Measurements from ENCODE around the gene PAIP2.

Gene PAIP2

DNA sequence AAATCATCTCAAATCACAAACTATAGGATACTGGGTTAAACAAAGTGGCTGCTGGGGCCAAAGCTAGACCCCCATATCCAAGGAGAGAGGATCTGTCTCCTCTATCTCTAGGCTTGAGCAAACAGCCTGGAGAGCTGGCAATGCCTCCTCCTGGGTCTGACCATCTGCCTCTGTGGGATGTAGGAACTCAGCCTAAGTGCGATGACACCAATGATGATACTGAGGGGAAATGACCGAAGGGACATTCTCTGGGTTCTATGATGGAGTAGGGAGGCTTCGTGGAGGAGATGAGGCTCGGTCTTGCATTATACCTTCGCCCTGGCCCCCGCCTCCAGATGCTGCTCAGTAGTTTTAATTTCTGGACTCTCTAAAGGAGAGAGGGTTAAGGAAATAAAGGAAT lies 71.5 kb downstream of the PAIP2 start:
- no peak overlapping the region for H3K4me3 ChIP-seq (ENCODE audit: control insufficient read depth in 1 of 7, extremely low read depth in 1 of 7, insufficient read depth in 4 of 7, low read depth in 2 of 7, low read length in 6 of 7)
- H3K9me3 ChIP-seq (ENCODE audit: control extremely low read depth in 1 of 5, control insufficient read depth in 4 of 5, insufficient read depth in 2 of 5, low read depth in 1 of 5, low read length in 4 of 5) = no peaks in the 10 kb centered on the region
- no peak for DNase-seq
- 100% methylated on average over 1 of the region's 6 CpGs for WGBS (ENCODE audit: insufficient coverage)
- peaks cover 0 to 10% (median 5%) of the 10 kb centered on the region in 4 experiments for H3K36me3 ChIP-seq (ENCODE audit: control insufficient read depth in 4 of 4, insufficient read depth in 4 of 4, low read length in 3 of 4)
- POLR2A ChIA-PET = no interaction called here
- no peaks in the 10 kb centered on the region for H3K27me3 ChIP-seq (replicated peaks in 2 of 5; ENCODE audit: control insufficient read depth in 4 of 5, insufficient read depth in 5 of 5, low read length in 4 of 5)
- CTCF ChIA-PET = interaction anchor here (1.1 to 17.0 kb wide), 4 partner anchors 6 to 101 kb away, joined by 3 to 359 read pairs (median 28); no protein-coding TSS in a partner anchor
- no peak overlapping the region for H3K27ac ChIP-seq (ENCODE audit: insufficient read depth in 1 of 2, low read depth in 1 of 2, low read length in 2 of 2, poor library complexity in 1 of 2, severe bottlenecking in 2 of 2)
- peaks cover 4 to 35% (median 25%) of the 10 kb centered on the region in 4 experiments for H3K4me1 ChIP-seq (ENCODE audit: control extremely low read depth in 1 of 4, control insufficient read depth in 4 of 4, insufficient read depth in 4 of 4, low read length in 3 of 4)

DNA sequence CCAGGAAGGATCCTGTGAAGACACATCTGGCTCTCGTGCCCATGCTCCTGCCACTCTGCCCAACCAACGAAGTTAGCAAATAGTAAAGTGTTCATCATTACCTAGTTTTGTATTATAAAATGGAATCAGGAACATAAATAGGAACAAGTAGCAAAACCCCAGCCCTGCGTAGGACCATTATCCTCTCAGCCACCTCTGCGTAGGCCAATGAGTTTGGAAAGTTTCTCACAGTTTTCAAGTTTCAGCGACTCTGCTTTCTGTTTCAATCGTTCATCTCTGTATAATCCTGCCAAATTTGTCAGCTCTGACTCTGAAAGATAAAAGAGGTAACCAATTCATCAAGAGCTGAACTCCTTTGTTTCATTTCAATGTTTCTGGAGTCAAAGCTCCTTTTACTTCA lies 72.3 kb downstream of the PAIP2 start:
- CTCF ChIA-PET = interaction anchor here (0.7 to 17.0 kb wide), 6 partner anchors 9 to 100 kb away, joined by 3 to 359 read pairs (median 3); partner anchors contain the start of gene SPATA24
- peaks cover 0 to 14% (median 8%) of the 10 kb centered on the region in 4 experiments for H3K36me3 ChIP-seq (ENCODE audit: control insufficient read depth in 4 of 4, insufficient read depth in 4 of 4, low read length in 3 of 4)
- DNase-seq = no peak
- no peaks in the 10 kb centered on the region for H3K27me3 ChIP-seq (replicated peaks in 2 of 5; ENCODE audit: control insufficient read depth in 4 of 5, insufficient read depth in 5 of 5, low read length in 4 of 5)
- no peak overlapping the region for H3K4me3 ChIP-seq (ENCODE audit: control insufficient read depth in 1 of 7, extremely low read depth in 1 of 7, insufficient read depth in 4 of 7, low read depth in 2 of 7, low read length in 6 of 7)
- 98% methylated on average over 5 of the region's 6 CpGs for WGBS (ENCODE audit: insufficient coverage)
- H3K9me3 ChIP-seq (ENCODE audit: control extremely low read depth in 1 of 5, control insufficient read depth in 4 of 5, insufficient read depth in 2 of 5, low read depth in 1 of 5, low read length in 4 of 5) = no peaks in the 10 kb centered on the region
- H3K27ac ChIP-seq (ENCODE audit: insufficient read depth in 1 of 2, low read depth in 1 of 2, low read length in 2 of 2, poor library complexity in 1 of 2, severe bottlenecking in 2 of 2) = no peak overlapping the region
- POLR2A ChIA-PET = no interaction called here
- H3K4me1 ChIP-seq (ENCODE audit: control extremely low read depth in 1 of 4, control insufficient read depth in 4 of 4, insufficient read depth in 4 of 4, low read length in 3 of 4) = peaks cover 4 to 40% (median 28%) of the 10 kb centered on the region in 4 experiments

DNA sequence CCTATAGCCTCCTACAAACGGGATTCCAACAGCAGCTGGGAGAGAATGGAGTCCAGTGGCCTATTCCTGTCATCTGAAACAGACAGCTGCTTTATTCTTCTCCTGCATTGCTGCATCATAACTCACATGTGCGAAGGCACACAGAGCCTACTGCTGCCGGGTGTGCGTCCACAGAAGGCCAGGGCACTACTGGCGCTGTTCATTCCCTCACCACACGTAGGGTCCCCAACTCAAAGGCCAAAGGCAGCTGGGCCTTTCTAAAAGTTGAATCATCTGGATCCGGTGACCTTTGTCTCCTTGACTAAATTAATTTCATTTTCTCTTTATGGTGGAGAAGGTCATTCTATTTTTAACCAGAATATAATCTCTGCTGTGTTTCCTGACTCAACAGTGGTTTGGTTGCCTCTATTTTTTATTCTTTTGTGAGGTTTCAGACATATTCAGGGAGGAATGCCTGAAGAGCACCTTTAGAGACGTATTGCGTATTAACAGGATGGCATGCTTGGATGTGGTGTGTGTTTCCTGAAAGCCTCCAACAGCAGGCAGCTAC lies 73.0 kb downstream of the PAIP2 start:
- ChIA-PET CTCF (interaction anchor here (0.7 to 17.0 kb wide), 4 partner anchors 8 to 99 kb away, joined by 3 to 359 read pairs (median 4); partner anchors contain the start of gene SPATA24), POLR2A (no interaction called here)

DNA sequence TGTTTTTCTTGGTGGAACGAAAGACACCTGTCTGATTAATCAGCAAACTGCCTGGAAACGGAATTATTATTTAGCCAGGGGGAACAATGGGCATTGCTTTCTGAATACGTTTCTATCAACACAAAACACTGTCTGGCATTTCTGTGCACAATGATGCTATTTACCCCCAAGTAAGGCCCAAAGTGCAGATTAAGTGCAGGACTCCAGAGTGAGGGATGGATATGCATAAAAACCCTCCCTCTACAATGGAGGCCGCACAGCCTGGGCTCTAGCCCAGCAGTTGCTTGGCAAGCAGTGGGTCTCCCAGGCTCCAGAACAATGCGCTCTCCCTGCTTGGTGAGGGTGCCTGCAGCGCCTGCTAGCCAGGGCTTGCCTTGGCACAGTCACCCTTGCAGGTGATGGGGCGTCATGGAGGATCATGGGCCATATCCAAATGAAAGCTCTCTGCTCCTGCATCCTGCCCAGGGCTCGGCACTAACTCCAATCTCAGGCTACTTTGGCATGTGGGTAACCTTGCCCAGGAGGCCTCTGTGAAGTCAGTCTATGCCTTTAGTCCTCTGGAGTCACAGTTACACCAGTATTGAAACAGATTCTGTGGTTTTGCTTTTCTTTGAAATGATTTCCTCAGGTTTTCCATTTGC lies 73.7 kb downstream of the PAIP2 start:
- Histone ChIP-seq H3K27me3 (replicated peaks in 2 of 5; ENCODE audit: control insufficient read depth in 4 of 5, insufficient read depth in 5 of 5, low read length in 4 of 5) (no peaks in the 10 kb centered on the region), H3K4me3 (ENCODE audit: control insufficient read depth in 1 of 7, extremely low read depth in 1 of 7, insufficient read depth in 4 of 7, low read depth in 2 of 7, low read length in 6 of 7) (no peak overlapping the region), H3K9me3 (ENCODE audit: control extremely low read depth in 1 of 5, control insufficient read depth in 4 of 5, insufficient read depth in 2 of 5, low read depth in 1 of 5, low read length in 4 of 5) (no peaks in the 10 kb centered on the region), H3K4me1 (ENCODE audit: control extremely low read depth in 1 of 4, control insufficient read depth in 4 of 4, insufficient read depth in 4 of 4, low read length in 3 of 4) (peaks cover 4 to 49% (median 36%) of the 10 kb centered on the region in 4 experiments), H3K36me3 (ENCODE audit: control insufficient read depth in 4 of 4, insufficient read depth in 4 of 4, low read length in 3 of 4) (peaks cover 4 to 25% (median 12%) of the 10 kb centered on the region in 4 experiments), H3K27ac (ENCODE audit: insufficient read depth in 1 of 2, low read depth in 1 of 2, low read length in 2 of 2, poor library complexity in 1 of 2, severe bottlenecking in 2 of 2) (no peak overlapping the region)
- ChIA-PET POLR2A (no interaction called here), CTCF (interaction anchor here (0.7 to 17.0 kb wide), 8 partner anchors 9 to 219 kb away, joined by 3 to 359 read pairs (median 4); partner anchors contain the start of gene SPATA24)
- DNase-seq = no peak
- WGBS (ENCODE audit: insufficient coverage) = 91% methylated on average over 8 of the region's 8 CpGs

More for the DNA sequence above, 73.0 kb downstream of the PAIP2 start:
- peak overlapping the region in 1 of 7 experiments; percentile 10 for H3K4me3 ChIP-seq (ENCODE audit: control insufficient read depth in 1 of 7, extremely low read depth in 1 of 7, insufficient read depth in 4 of 7, low read depth in 2 of 7, low read length in 6 of 7)
- no peaks in the 10 kb centered on the region for H3K9me3 ChIP-seq (ENCODE audit: control extremely low read depth in 1 of 5, control insufficient read depth in 4 of 5, insufficient read depth in 2 of 5, low read depth in 1 of 5, low read length in 4 of 5)
- peaks cover 4 to 46% (median 34%) of the 10 kb centered on the region in 4 experiments for H3K4me1 ChIP-seq (ENCODE audit: control extremely low read depth in 1 of 4, control insufficient read depth in 4 of 4, insufficient read depth in 4 of 4, low read length in 3 of 4)
- peaks cover 2 to 20% (median 11%) of the 10 kb centered on the region in 4 experiments for H3K36me3 ChIP-seq (ENCODE audit: control insufficient read depth in 4 of 4, insufficient read depth in 4 of 4, low read length in 3 of 4)
- no peak overlapping the region for H3K27ac ChIP-seq (ENCODE audit: insufficient read depth in 1 of 2, low read depth in 1 of 2, low read length in 2 of 2, poor library complexity in 1 of 2, severe bottlenecking in 2 of 2)
- 88% methylated on average over 7 of the region's 9 CpGs for WGBS (ENCODE audit: insufficient coverage)
- no peaks in the 10 kb centered on the region for H3K27me3 ChIP-seq (replicated peaks in 2 of 5; ENCODE audit: control insufficient read depth in 4 of 5, insufficient read depth in 5 of 5, low read length in 4 of 5)
- no peak for DNase-seq

DNA sequence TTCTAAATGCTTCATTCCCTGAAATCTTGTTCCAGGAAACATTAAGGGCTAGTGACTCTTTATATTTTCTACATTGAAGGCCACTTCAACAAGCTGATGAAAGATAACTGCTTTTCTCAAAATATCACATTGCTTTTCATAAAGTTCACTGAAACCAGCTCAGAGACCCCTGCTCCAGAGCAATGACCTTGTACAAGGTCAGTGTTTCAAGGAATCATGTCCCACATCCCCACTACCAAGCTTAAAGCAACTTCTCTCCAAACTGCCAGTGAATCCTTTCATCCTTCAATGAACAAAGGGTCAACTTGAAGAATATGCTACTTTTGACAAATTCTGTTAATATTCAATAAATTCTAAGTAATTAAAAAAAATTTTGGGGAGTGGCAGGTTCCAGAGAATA lies 74.2 kb downstream of the PAIP2 start:
- DNase-seq = no peak
- Histone ChIP-seq H3K27me3 (replicated peaks in 2 of 5; ENCODE audit: control insufficient read depth in 4 of 5, insufficient read depth in 5 of 5, low read length in 4 of 5) (no peaks in the 10 kb centered on the region), H3K36me3 (ENCODE audit: control insufficient read depth in 4 of 4, insufficient read depth in 4 of 4, low read length in 3 of 4) (peaks cover 5 to 28% (median 14%) of the 10 kb centered on the region in 4 experiments), H3K4me1 (ENCODE audit: control extremely low read depth in 1 of 4, control insufficient read depth in 4 of 4, insufficient read depth in 4 of 4, low read length in 3 of 4) (peaks cover 4 to 49% (median 36%) of the 10 kb centered on the region in 4 experiments), H3K9me3 (ENCODE audit: control extremely low read depth in 1 of 5, control insufficient read depth in 4 of 5, insufficient read depth in 2 of 5, low read depth in 1 of 5, low read length in 4 of 5) (no peaks in the 10 kb centered on the region), H3K27ac (ENCODE audit: insufficient read depth in 1 of 2, low read depth in 1 of 2, low read length in 2 of 2, poor library complexity in 1 of 2, severe bottlenecking in 2 of 2) (no peak overlapping the region), H3K4me3 (ENCODE audit: control insufficient read depth in 1 of 7, extremely low read depth in 1 of 7, insufficient read depth in 4 of 7, low read depth in 2 of 7, low read length in 6 of 7) (no peak overlapping the region)
- ChIA-PET POLR2A (interaction anchor here (0.6 kb wide), 1 partner anchor 87 kb away, joined by 3 read pairs; no protein-coding TSS in a partner anchor), CTCF (interaction anchor here (0.7 to 17.0 kb wide), 8 partner anchors 9 to 218 kb away, joined by 3 to 359 read pairs (median 4); no protein-coding TSS in a partner anchor)

DNA sequence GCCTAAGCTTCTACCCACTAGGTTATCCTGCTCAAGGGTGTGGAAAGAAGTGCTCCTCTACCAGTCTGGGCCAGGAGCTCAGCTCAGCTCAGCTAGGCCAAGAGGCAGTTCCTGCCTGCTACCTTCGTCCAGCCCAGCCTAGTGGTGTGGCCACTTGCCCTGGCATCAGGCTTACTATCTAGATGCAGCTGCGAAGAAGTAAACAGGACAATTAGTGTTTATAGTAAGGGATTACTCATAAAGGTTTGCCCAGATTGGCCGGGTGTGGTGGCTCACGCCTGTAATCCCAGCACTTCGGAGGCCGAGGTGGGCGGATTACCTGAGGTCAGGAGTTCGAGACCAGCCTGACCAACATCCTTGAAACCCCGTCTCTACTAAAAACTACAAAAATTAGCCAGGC lies 75.0 kb downstream of the PAIP2 start:
- no peaks in the 10 kb centered on the region for H3K27me3 ChIP-seq (replicated peaks in 2 of 5; ENCODE audit: control insufficient read depth in 4 of 5, insufficient read depth in 5 of 5, low read length in 4 of 5)
- DNase-seq = no peak
- ChIA-PET POLR2A (interaction anchor here (0.6 kb wide), 1 partner anchor 86 kb away, joined by 3 read pairs; no protein-coding TSS in a partner anchor), CTCF (interaction anchor here (1.1 to 17.0 kb wide), 2 partner anchors 13 to 97 kb away, joined by 3 to 359 read pairs; no protein-coding TSS in a partner anchor)
- WGBS (ENCODE audit: insufficient coverage) = 100% methylated on average over 8 of the region's 9 CpGs
- H3K4me3 ChIP-seq (ENCODE audit: control insufficient read depth in 1 of 7, extremely low read depth in 1 of 7, insufficient read depth in 4 of 7, low read depth in 2 of 7, low read length in 6 of 7) = no peak overlapping the region
- H3K9me3 ChIP-seq (ENCODE audit: control extremely low read depth in 1 of 5, control insufficient read depth in 4 of 5, insufficient read depth in 2 of 5, low read depth in 1 of 5, low read length in 4 of 5) = no peaks in the 10 kb centered on the region
- H3K36me3 ChIP-seq (ENCODE audit: control insufficient read depth in 4 of 4, insufficient read depth in 4 of 4, low read length in 3 of 4) = peaks cover 5 to 34% (median 16%) of the 10 kb centered on the region in 4 experiments
- H3K27ac ChIP-seq (ENCODE audit: insufficient read depth in 1 of 2, low read depth in 1 of 2, low read length in 2 of 2, poor library complexity in 1 of 2, severe bottlenecking in 2 of 2) = no peak overlapping the region
- H3K4me1 ChIP-seq (ENCODE audit: control extremely low read depth in 1 of 4, control insufficient read depth in 4 of 4, insufficient read depth in 4 of 4, low read length in 3 of 4) = peaks cover 4 to 49% (median 36%) of the 10 kb centered on the region in 4 experiments

Data from common myeloid progenitor, CD34-positive (primary cell).